Activated CD8-positive, alpha-beta memory T cell treated with anti-CD3 and anti-CD28 coated beads for 1 hour (primary cell): ENCODE measurements around the gene GRB2.
"Not testable (repeated sequence)": the region's sequence is repeated elsewhere in the genome, so short reads cannot be mapped to it uniquely, and the experiment has no call there.

ENCODE experiments used
- DNase-seq, 2 donors: peaks; one replicate each; pipeline ENCODE4 v3.0.0-alpha.2; 2020; ENCODE audit warnings: low read depth in 1 of 2; ENCODE audit errors: extremely low read depth in 1 of 2

Gene GRB2

DNA sequence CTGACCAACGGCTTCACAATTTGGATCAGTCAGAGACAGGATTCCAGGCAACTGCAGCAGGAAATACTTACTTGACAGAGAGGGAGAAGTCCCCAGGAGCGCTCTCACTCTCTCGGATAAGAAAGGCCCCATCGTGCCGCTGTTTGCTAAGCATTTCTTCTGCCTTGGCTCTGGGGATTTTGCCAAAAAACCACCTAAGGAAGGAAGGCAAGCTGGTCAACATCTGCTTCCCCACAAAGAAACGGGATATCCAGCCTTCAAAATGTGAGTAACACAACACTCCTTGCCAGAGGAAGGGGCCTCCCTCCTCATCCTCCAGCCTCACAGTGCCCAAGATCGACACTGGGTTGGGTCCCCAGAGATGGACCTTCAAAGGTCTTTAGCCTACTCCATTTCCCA is 79.7 kb downstream of the GRB2 start:
- DNase-seq = no peak

DNA sequence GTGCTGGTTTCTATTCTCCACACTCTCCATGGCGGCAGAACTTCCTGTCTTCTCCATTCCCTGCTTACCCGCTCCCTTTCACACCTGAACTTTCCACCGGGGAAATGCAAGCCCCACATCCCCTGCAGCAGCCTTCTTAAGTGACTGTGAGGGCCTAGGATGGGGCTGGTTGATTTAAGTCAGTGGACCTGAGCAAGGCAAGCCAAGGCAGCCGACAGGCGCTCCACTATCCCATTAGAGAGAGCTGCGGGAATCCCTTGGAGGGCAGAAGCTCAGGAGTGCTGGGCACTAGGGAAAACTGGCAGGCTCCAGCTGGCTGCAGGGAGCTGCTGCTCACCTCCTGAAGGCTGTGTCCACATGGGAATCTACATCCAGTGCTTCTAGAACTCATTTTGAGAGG is 80.1 kb downstream of the GRB2 start:
- DNase-seq = no peak

GRCh38 chr17:75321506-75321905 is 84.0 kb downstream of the GRB2 start:
- no peak for DNase-seq

GRCh38 chr17:75319904-75320691 is 85.4 kb downstream of the GRB2 start:
- DNase-seq = no peak

- DNase-seq = no peak
Observed at GRCh38 chr17:75318615-75319222, 86.8 kb downstream of the GRB2 start.

DNA sequence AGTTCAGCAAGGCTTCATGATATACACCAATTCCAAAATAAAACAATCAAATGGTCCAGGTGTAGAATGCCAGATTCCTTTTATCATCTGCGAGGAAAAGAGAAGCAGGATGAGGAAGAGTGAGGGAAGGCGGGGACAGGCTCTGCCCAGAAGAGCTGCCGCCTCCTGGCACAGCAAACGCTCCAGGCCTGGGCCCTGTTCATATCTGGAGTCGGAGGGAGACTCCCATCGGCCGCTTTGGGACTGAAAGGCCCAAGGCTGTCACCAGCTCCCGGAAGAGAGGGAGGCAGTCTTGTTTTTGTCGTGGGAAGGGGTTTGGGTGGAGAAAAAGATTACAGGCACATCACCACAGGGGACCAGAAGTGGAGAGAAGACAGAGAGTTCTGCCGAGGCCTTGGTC is 87.3 kb downstream of the GRB2 start:
- DNase-seq = no peak

GRCh38 chr17:75317671-75318070 is 87.8 kb downstream of the GRB2 start:
- DNase-seq = no peak

GRCh38 chr17:75316253-75316652 is 89.2 kb downstream of the GRB2 start:
- DNase-seq = no peak

GRCh38 chr17:75315541-75316243 is 89.8 kb downstream of the GRB2 start:
- DNase-seq = no peak

DNA sequence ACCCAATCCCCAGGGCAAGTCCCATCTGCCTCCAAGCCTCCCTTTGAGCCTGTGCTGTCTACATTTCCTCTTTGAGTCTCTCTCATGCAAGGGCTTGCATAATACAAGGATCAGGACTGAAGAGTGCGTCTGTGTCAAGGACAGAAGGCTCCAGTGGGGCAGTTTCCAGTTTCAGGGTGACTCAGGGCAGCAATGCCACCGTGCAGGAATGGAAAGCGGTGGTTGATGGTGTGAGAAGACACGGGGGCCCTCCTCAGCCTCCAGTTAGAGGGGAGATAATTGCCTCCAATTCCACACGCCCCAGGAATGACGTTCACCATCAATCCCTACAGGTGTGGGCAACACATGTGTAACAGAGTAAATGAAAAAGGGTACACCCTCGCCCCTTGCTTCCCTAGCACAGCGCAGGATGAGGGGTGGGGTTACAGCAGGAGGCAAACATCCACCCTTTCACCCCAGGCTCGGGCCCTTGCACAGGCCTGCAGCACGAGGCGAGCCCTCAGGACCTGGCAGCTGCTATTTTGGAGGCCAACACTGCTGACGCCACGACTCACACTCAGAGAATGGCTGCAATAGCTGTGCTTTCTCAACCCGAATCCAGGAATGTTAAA is 91.4 kb downstream of the GRB2 start:
- no peak for DNase-seq

- no peak for DNase-seq
Observed at GRCh38 chr17:75308732-75309629, 96.5 kb downstream of the GRB2 start.

GRCh38 chr17:75307957-75308731 is 97.3 kb downstream of the GRB2 start:
- DNase-seq = no peak

- DNase-seq = no peak
Observed at GRCh38 chr17:75301502-75302206, 103.8 kb downstream of the GRB2 start.

DNA sequence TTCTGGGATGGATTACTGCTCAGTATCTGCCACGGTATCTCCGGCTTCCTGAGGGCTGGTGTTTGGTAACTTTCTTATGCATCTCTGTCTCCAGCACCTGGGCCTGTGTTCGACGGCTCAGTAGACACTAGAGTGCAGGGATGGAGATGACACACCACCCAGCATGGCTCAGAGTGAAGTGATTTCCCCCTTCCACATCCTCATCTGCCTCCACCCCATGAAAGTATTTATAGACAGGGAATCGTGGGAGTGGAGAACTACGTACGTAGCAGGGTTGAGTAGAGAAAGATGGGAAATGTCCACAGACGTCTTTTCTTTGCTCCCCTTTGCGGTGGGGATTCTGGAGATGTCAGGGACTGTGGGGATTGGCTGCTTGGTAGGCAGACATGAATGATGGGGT is 104.4 kb downstream of the GRB2 start:
- DNase-seq = no peak

DNA sequence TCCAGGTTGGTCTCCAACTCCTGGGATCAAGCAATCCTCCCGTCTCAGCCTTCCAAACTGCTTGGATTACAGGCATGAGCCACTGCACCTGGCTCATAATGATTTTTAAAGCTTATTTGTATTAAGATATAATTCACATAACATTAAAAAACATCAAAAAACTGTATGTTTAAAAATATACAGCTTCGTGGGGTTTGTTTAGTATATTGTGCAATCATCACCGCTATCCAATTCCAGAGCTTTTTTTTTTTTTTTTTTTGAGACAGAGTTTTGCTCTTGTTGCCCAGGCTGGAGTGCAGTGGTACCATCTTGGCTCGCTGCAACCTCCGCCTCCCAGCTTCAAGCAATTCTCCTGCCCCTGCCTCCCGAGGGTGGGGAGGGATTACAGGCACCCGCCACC is 105.2 kb downstream of the GRB2 start:
- DNase-seq = no peak

- DNase-seq = no peak
Observed at GRCh38 chr17:75295201-75296158, 110.0 kb downstream of the GRB2 start.

DNA sequence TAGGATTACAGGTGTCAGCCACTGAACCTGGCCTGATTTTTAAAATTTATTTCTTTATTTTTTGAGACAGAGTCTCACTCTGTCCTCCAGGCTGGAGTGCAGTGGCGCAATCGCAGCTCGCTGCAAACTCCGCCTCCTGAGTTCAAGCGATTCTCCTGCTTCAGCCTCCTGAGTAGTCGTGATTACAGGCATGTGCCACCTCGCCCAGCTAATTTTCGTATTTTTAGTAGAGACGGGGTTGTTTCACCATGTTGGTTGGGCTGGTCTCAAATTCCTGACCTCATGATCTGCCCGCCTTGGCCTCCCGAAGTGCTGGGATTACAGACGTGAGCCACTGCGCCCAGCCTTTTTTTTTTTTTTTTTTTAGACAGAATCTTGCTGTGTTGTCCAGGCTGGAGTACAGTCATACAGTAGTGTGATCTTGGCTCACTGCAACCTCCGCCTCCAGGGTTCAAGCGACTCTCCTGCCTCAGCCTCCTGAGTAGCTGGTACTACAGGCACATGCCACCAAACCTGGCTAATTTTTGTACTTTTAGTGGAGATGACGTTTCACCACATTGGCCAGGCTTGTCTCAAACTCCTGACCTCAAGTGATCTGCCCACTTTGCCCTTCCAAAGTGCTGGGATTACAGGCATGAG is 112.5 kb downstream of the GRB2 start:
- not testable (repeated sequence) for DNase-seq
